Bone marrow (tissue), 2 donors: ENCODE data around the gene TAS2R14.

Source experiments
- DNase-seq, 2 donors: peaks; one replicate each; lab custom pipeline; 2025; lab: John Stamatoyannopoulos, UW

TAS2R14 gene

DNA sequence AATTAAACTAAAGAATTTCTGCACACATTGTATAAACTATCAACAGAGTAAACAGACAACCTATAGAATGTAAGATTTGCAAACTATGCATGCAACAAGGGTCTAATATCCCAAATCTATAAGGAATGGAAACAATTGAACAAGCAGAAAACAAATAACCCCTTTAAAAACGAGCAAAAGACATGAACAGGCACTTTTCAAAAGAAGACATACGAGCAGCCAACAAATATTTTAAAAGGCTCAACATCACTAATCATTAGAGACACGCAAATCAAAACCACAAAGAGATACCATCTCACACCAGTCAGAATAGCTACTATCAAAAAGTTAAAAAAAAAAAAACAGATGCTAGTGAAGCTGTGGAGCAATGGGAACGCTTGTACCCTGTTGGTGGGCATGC is 34.4 kb downstream of the TAS2R14 start:
- DNase-seq = no peak

GRCh38 chr12:10901427-10901826 is 37.6 kb downstream of the TAS2R14 start:
- no peak for DNase-seq

DNA sequence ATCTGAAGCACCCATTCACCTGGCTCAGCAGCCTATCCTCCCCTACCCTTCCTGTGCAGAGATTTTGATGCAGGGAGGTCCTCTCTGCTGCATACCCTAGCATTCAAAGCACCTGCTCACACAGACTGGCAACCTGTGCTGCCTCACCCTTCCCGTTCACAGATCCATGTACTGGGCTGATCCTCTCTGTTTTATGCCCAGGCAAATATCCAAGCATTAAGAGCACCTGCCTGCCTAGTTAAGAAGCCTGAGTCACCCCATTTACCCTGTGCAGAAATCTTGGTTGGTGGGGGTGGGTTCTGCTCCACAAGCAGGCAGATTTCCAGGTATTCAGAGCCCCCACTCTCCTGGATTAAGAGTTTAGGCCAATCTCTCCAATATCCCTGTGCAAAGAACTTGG is 38.1 kb downstream of the TAS2R14 start:
- no peak for DNase-seq

GRCh38 chr12:10900530-10900929 is 38.5 kb downstream of the TAS2R14 start:
- no peak for DNase-seq

- no peak for DNase-seq
These were observed 42.2 kb downstream of the TAS2R14 start for GRCh38 chr12:10896854-10897253.

- no peak for DNase-seq
These were observed 47.1 kb downstream of the TAS2R14 start for GRCh38 chr12:10891937-10892336.

GRCh38 chr12:10889226-10889625 is 49.8 kb downstream of the TAS2R14 start:
- no peak for DNase-seq
